Progenitor cell of endocrine pancreas (in vitro differentiated cells): ENCODE measurements around the gene RAD54L2. TPM values are rescaled to one million over a fixed set of nuclear protein-coding genes. Genes with fewer than 3 reads are reported as not detected.

Experiments used
- DNase-seq: peaks from one replicate; pipeline ENCODE4 v3.0.0; 2021; ENCODE audit warnings: low spot score; ENCODE audit not compliant: unreplicated experiment
- H3K27ac Mint-ChIP-seq: 2 replicates; pipeline ENCODE4 v1.8.0; 2021; ENCODE audit warnings: mild to moderate bottlenecking, moderate library complexity, mixed read lengths
- H3K27me3 Mint-ChIP-seq: 2 replicates; pipeline ENCODE4 v1.8.0; 2021; ENCODE audit warnings: mixed read lengths
- H3K36me3 Mint-ChIP-seq: 2 replicates; pipeline ENCODE4 v1.8.0; 2022; ENCODE audit warnings: mixed read lengths; ENCODE audit not compliant: insufficient read depth
- H3K4me1 Mint-ChIP-seq: 2 replicates; pipeline ENCODE4 v1.8.0; 2021; ENCODE audit warnings: low read depth, mixed read lengths
- H3K4me3 Mint-ChIP-seq: 2 replicates; pipeline ENCODE4 v1.8.0; 2021; ENCODE audit warnings: low read depth, mild to moderate bottlenecking, moderate library complexity, mixed read lengths
- H3K9me3 Mint-ChIP-seq: 2 replicates; pipeline ENCODE4 v1.8.0; 2021; ENCODE audit warnings: low read depth, mixed read lengths
- CTCF ChIP-seq: fragments of 200-600 bp; sonication (generic); IDR thresholded peaks from one replicate; pipeline ENCODE4 v1.5.0; 2021; ENCODE audit warnings: antibody characterized with exemption, mild to moderate bottlenecking; ENCODE audit not compliant: unreplicated experiment
- total RNA-seq: library from RNA; stranded (reverse); gene quantifications from 2 replicates; pipeline ENCODE4 v1.2.1, GENCODE V29; 2021

RAD54L2 gene
- total RNA-seq, 1 donor from 2014 or later, result 47.2 TPM

GRCh38 chr3:51568036-51568435, 29.5 kb downstream of the RAD54L2 start:
- Mint-ChIP-seq H3K4me3 (no peak overlapping the region), H3K27ac (peak overlapping the region; percentile 35), H3K36me3 (peaks cover 12% of the 10 kb centered on the region), H3K27me3 (no peaks in the 10 kb centered on the region), H3K9me3 (no peaks in the 10 kb centered on the region), H3K4me1 (peaks cover 19% of the 10 kb centered on the region)
- DNase-seq, result no peak
- no peak for TF ChIP-seq CTCF

- DNase-seq, result no peak
- Mint-ChIP-seq H3K9me3 (no peaks in the 10 kb centered on the region), H3K4me1 (peaks cover 12% of the 10 kb centered on the region), H3K27ac (no peak overlapping the region), H3K36me3 (peaks cover 16% of the 10 kb centered on the region), H3K27me3 (no peaks in the 10 kb centered on the region), H3K4me3 (no peak overlapping the region)
- no peak for TF ChIP-seq CTCF
These were observed 30.5 kb downstream of the RAD54L2 start for GRCh38 chr3:51568996-51569395.

- Mint-ChIP-seq H3K4me1 (peaks cover 1% of the 10 kb centered on the region), H3K27ac (no peak overlapping the region), H3K36me3 (peaks cover 33% of the 10 kb centered on the region), H3K9me3 (peaks cover 4% of the 10 kb centered on the region), H3K4me3 (no peak overlapping the region), H3K27me3 (no peaks in the 10 kb centered on the region)
- no peak for TF ChIP-seq CTCF
- DNase-seq, result no peak
These were observed 39.7 kb downstream of the RAD54L2 start for GRCh38 chr3:51578238-51578637.

GRCh38 chr3:51580418-51580817, 41.9 kb downstream of the RAD54L2 start:
- Mint-ChIP-seq H3K9me3 (peaks cover 4% of the 10 kb centered on the region), H3K4me1 (peaks cover 6% of the 10 kb centered on the region), H3K4me3 (no peak overlapping the region), H3K27me3 (no peaks in the 10 kb centered on the region), H3K36me3 (peaks cover 18% of the 10 kb centered on the region), H3K27ac (no peak overlapping the region)
- no peak for DNase-seq
- no peak for TF ChIP-seq CTCF

GRCh38 chr3:51581524-51581923, 43.0 kb downstream of the RAD54L2 start:
- no peak overlapping the region for H3K4me3 Mint-ChIP-seq
- H3K27me3 Mint-ChIP-seq, result no peaks in the 10 kb centered on the region
- peaks cover 2% of the 10 kb centered on the region for H3K9me3 Mint-ChIP-seq
- H3K4me1 Mint-ChIP-seq, result peaks cover 10% of the 10 kb centered on the region
- H3K36me3 Mint-ChIP-seq, result peaks cover 15% of the 10 kb centered on the region
- no peak overlapping the region for H3K27ac Mint-ChIP-seq
- TF ChIP-seq CTCF, result no peak
- no peak for DNase-seq
